SK-N-SH (cell line): ENCODE measurements around the gene MYCL. TPM values are rescaled to one million over a fixed set of nuclear protein-coding genes. Genes with fewer than 3 reads are reported as not detected.

Source experiments
- CTCF ChIA-PET: fragments of 300-600, 350-600 bp; formaldehyde crosslinking; extraction: SDS; loops from one replicate; lab custom pipeline; 2021; lab: Yijun Ruan, JAX
- POLR2A ChIA-PET: fragments of 350-600 bp; sonication (Branson Sonifier 250); formaldehyde crosslinking; extraction: SDS; loops from one replicate; lab custom pipeline; 2020; ENCODE audit warnings: antibody characterized with exemption, inconsistent platforms; lab: Yijun Ruan, JAX
- DNase-seq: peaks from one replicate; pipeline ENCODE4 v3.0.0; 2012
- H2AFZ ChIP-seq: fragments of 200-600 bp; sonication (generic); 2 replicates; pipeline ENCODE4 v1.8.1; 2016; ENCODE audit warnings: antibody characterized with exemption, mild to moderate bottlenecking, low read depth
- H3F3A ChIP-seq: fragments of 200-600 bp; sonication (generic); replicated peaks from 2 replicates; pipeline ENCODE3; 2016; ENCODE audit warnings: antibody characterized with exemption, mild to moderate bottlenecking; ENCODE audit not compliant: insufficient read depth
- H3K27ac ChIP-seq, 2 experiments: fragments of 200-500 bp in 1 of 2; fragments of 200-600 bp in 1 of 2; sonication (Bioruptor generic) in 1 of 2; sonication (generic), shearing (Covaris generic) in 1 of 2; 2 replicates each; pipeline versions ENCODE4 v1.5.1 to v1.6.1; 2014 to 2016; ENCODE audit warnings: low read depth in 2 of 2, inconsistent platforms in 1 of 2, low read length in 1 of 2, mild to moderate bottlenecking in 1 of 2, mixed read lengths in 1 of 2
- H3K27me3 ChIP-seq: fragments of 200-600 bp; sonication (generic), shearing (Covaris generic); 2 replicates; pipeline ENCODE4 v1.6.1; 2016; ENCODE audit warnings: mixed run types; ENCODE audit not compliant: insufficient read depth
- H3K36me3 ChIP-seq, 2 experiments: fragments of 200-500 bp in 1 of 2; fragments of 200-600 bp in 1 of 2; sonication (Bioruptor generic) in 1 of 2; sonication (generic) in 1 of 2; replicated peaks in 1 of 2; 2 replicates each; pipeline versions ENCODE3 to v1.5.1; 2014 to 2016; ENCODE audit warnings: low read length in 1 of 2, mild to moderate bottlenecking in 1 of 2; ENCODE audit not compliant: insufficient read depth in 2 of 2, control insufficient read depth in 1 of 2
- H3K4me1 ChIP-seq, 2 experiments: fragments of 200-500 bp in 1 of 2; fragments of 200-600 bp in 1 of 2; sonication (Bioruptor generic) in 1 of 2; sonication (generic), shearing (Covaris generic) in 1 of 2; 2 replicates each; pipeline versions ENCODE4 v1.5.1 to v1.6.1; 2014 to 2016; ENCODE audit warnings: low read depth in 1 of 2, low read length in 1 of 2, mixed run types in 1 of 2; ENCODE audit not compliant: insufficient read depth in 2 of 2, control insufficient read depth in 1 of 2
- H3K4me2 ChIP-seq: fragments of 200-600 bp; sonication (generic), shearing (Covaris generic); 2 replicates; pipeline ENCODE4 v1.6.1; 2017; ENCODE audit warnings: mixed run types
- H3K4me3 ChIP-seq, 2 experiments: fragments of 200-500 bp in 1 of 2; fragments of 200-600 bp in 1 of 2; sonication (Bioruptor generic) in 1 of 2; sonication (generic), shearing (Covaris generic) in 1 of 2; 2 replicates each; pipeline versions ENCODE4 v1.5.1 to v1.8.1; 2014 to 2016; ENCODE audit warnings: low read depth in 2 of 2, inconsistent platforms in 1 of 2, low read length in 1 of 2, mild to moderate bottlenecking in 1 of 2, mixed read lengths in 1 of 2, moderate library complexity in 1 of 2
- H3K79me2 ChIP-seq: fragments of 200-600 bp; sonication (generic); 2 replicates; pipeline ENCODE4 v1.8.1; 2017; ENCODE audit warnings: mild to moderate bottlenecking; ENCODE audit not compliant: insufficient read depth
- H3K9ac ChIP-seq: fragments of 200-600 bp; sonication (generic); 2 replicates; pipeline ENCODE4 v1.6.1; 2017; ENCODE audit warnings: mixed run types
- H3K9me2 ChIP-seq: fragments of 200-600 bp; sonication (generic); 2 replicates; pipeline ENCODE4 v1.6.1; 2017; ENCODE audit warnings: mixed run types
- H3K9me3 ChIP-seq: fragments of 200-600 bp; sonication (generic); 2 replicates; pipeline ENCODE4 v1.6.1; 2017; ENCODE audit warnings: mixed run types, mild to moderate bottlenecking, moderate library complexity
- H4K20me1 ChIP-seq: fragments of 200-600 bp; sonication (generic); 2 replicates; pipeline ENCODE4 v1.6.1; 2017; ENCODE audit warnings: mild to moderate bottlenecking, mixed run types; ENCODE audit not compliant: insufficient read depth
- CHD2 ChIP-seq: fragments of 150-350 bp; IDR thresholded peaks from 2 replicates; pipeline ENCODE4 v1.6.1; 2018; ENCODE audit warnings: low read length; ENCODE audit not compliant: partially characterized antibody
- ELF1 ChIP-seq: IDR thresholded peaks from 2 replicates; pipeline ENCODE4 v1.4.0; 2012
- FOXM1 ChIP-seq: IDR thresholded peaks from 2 replicates; pipeline ENCODE4 v1.4.0; 2012; ENCODE audit warnings: low read depth, mild to moderate bottlenecking
- RAD21 ChIP-seq: IDR thresholded peaks from 2 replicates; pipeline ENCODE4 v1.6.1; 2012; ENCODE audit warnings: mild to moderate bottlenecking, low read length
- RFX5 ChIP-seq: IDR thresholded peaks from 2 replicates; pipeline ENCODE4 v1.6.1; 2012; ENCODE audit warnings: mild to moderate bottlenecking, improper control_type of control experiment, low read length
- RXRA ChIP-seq: IDR thresholded peaks from 2 replicates; pipeline ENCODE4 v1.4.0; 2012; ENCODE audit warnings: low read depth, mild to moderate bottlenecking, borderline replicate concordance
- SIN3A ChIP-seq: IDR thresholded peaks from 2 replicates; pipeline ENCODE4 v1.6.1; 2012; ENCODE audit warnings: low read depth, mild to moderate bottlenecking, low read length, moderate library complexity, borderline replicate concordance
- WGBS: methylation state at CpG from one replicate; pipeline ENCODE4 v1.1.6; 2017; ENCODE audit warnings: low lambda C conversion rate; 5-methylcytosine and 5-hydroxymethylcytosine counted together
- polyA plus RNA-seq, 3 experiments: library from polyadenylated mRNA; depleted of rRNA; stranded (reverse); fragments of >200 nt; gene quantifications; 2 replicates each; pipeline ENCODE4 v1.2.3, GENCODE V29; 2012
- TF ChIP-seq, protein P1 (sequence below): IDR thresholded peaks from 2 replicates; pipeline ENCODE4 v1.6.1; 2012; ENCODE audit warnings: mild to moderate bottlenecking, low read depth, low read length, moderate library complexity
- TF ChIP-seq, protein P2 (sequence below): IDR thresholded peaks from 2 replicates; pipeline ENCODE4 v1.4.0; 2012; ENCODE audit warnings: low read depth, borderline replicate concordance
- TF ChIP-seq, protein P3 (sequence below): IDR thresholded peaks from 2 replicates; pipeline ENCODE4; 2012
- TF ChIP-seq, protein P4 (sequence below): fragments of 200-600 bp; sonication (generic); IDR thresholded peaks from 2 replicates; pipeline ENCODE4 v1.6.1; 2017; ENCODE audit warnings: antibody characterized with exemption, mild to moderate bottlenecking, moderate library complexity
- TF ChIP-seq, protein P5 (sequence below): IDR thresholded peaks from 2 replicates; pipeline ENCODE4 v1.4.0; 2012; ENCODE audit warnings: low read depth

The MYCL gene
- polyA plus RNA-seq, 1 of the 3 experiments (the other 2 are of a cell fraction): 0.48 TPM

DNA sequence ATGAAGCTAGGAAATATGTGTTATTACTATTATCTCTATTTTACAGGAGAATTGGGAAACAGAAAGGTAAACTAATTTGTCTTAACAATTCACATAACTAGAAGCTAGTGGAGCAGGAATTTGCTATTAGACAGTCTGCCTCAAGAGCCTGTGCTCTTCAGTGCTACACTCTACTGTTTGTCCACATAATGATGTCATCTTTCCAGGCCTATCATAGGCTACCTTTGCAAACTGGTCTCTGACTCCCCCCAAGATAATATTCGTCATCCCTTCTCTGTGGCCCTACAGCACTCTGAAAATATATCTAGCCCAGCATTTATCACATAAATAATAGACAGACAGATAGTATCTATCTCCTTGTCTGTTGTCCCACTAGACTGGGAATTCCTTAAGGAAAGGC is 52.5 kb downstream of the MYCL start (continued):
- TF ChIP-seq, protein P1, sequence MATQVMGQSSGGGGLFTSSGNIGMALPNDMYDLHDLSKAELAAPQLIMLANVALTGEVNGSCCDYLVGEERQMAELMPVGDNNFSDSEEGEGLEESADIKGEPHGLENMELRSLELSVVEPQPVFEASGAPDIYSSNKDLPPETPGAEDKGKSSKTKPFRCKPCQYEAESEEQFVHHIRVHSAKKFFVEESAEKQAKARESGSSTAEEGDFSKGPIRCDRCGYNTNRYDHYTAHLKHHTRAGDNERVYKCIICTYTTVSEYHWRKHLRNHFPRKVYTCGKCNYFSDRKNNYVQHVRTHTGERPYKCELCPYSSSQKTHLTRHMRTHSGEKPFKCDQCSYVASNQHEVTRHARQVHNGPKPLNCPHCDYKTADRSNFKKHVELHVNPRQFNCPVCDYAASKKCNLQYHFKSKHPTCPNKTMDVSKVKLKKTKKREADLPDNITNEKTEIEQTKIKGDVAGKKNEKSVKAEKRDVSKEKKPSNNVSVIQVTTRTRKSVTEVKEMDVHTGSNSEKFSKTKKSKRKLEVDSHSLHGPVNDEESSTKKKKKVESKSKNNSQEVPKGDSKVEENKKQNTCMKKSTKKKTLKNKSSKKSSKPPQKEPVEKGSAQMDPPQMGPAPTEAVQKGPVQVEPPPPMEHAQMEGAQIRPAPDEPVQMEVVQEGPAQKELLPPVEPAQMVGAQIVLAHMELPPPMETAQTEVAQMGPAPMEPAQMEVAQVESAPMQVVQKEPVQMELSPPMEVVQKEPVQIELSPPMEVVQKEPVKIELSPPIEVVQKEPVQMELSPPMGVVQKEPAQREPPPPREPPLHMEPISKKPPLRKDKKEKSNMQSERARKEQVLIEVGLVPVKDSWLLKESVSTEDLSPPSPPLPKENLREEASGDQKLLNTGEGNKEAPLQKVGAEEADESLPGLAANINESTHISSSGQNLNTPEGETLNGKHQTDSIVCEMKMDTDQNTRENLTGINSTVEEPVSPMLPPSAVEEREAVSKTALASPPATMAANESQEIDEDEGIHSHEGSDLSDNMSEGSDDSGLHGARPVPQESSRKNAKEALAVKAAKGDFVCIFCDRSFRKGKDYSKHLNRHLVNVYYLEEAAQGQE: no peak
- TF ChIP-seq RFX5 (no peak), RAD21 (no peak), SIN3A (no peak)

DNA sequence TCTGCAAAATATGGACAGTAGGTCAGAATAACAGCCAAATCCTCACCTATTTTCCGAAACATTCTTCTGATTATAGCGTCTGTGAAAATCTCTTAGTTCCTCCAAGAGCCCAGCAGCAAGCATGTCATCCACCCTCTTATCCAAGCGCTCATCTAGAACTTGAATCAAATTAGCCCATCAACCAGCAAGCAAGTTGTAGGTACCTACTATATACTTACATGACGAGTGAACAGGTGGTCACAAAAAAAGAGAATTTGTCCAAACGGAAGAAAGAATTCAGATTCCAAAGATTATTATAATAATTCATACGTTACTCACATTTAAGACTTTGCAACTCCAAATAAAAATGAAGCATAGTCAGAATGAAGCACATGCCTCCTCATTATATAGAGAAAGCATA is 53.8 kb downstream of the MYCL start:
- TF ChIP-seq, protein P2, sequence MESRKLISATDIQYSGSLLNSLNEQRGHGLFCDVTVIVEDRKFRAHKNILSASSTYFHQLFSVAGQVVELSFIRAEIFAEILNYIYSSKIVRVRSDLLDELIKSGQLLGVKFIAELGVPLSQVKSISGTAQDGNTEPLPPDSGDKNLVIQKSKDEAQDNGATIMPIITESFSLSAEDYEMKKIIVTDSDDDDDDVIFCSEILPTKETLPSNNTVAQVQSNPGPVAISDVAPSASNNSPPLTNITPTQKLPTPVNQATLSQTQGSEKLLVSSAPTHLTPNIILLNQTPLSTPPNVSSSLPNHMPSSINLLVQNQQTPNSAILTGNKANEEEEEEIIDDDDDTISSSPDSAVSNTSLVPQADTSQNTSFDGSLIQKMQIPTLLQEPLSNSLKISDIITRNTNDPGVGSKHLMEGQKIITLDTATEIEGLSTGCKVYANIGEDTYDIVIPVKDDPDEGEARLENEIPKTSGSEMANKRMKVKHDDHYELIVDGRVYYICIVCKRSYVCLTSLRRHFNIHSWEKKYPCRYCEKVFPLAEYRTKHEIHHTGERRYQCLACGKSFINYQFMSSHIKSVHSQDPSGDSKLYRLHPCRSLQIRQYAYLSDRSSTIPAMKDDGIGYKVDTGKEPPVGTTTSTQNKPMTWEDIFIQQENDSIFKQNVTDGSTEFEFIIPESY: no peak
- TF ChIP-seq ELF1 (no peak), RXRA (no peak), RFX5 (no peak), FOXM1 (no peak), CHD2 (no peak)
- TF ChIP-seq, protein P3, sequence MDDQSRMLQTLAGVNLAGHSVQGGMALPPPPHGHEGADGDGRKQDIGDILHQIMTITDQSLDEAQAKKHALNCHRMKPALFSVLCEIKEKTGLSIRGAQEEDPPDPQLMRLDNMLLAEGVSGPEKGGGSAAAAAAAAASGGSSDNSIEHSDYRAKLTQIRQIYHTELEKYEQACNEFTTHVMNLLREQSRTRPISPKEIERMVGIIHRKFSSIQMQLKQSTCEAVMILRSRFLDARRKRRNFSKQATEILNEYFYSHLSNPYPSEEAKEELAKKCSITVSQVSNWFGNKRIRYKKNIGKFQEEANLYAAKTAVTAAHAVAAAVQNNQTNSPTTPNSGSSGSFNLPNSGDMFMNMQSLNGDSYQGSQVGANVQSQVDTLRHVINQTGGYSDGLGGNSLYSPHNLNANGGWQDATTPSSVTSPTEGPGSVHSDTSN: no peak
- TF ChIP-seq, protein P4, sequence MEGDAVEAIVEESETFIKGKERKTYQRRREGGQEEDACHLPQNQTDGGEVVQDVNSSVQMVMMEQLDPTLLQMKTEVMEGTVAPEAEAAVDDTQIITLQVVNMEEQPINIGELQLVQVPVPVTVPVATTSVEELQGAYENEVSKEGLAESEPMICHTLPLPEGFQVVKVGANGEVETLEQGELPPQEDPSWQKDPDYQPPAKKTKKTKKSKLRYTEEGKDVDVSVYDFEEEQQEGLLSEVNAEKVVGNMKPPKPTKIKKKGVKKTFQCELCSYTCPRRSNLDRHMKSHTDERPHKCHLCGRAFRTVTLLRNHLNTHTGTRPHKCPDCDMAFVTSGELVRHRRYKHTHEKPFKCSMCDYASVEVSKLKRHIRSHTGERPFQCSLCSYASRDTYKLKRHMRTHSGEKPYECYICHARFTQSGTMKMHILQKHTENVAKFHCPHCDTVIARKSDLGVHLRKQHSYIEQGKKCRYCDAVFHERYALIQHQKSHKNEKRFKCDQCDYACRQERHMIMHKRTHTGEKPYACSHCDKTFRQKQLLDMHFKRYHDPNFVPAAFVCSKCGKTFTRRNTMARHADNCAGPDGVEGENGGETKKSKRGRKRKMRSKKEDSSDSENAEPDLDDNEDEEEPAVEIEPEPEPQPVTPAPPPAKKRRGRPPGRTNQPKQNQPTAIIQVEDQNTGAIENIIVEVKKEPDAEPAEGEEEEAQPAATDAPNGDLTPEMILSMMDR: no peak
- TF ChIP-seq, protein P5, sequence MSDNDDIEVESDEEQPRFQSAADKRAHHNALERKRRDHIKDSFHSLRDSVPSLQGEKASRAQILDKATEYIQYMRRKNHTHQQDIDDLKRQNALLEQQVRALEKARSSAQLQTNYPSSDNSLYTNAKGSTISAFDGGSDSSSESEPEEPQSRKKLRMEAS: no peak
- Histone ChIP-seq H3K4me3 (no peak overlapping the region), H3K9ac (no peak overlapping the region), H3K9me3 (no peaks in the 10 kb centered on the region), H3K27me3 (no peaks in the 10 kb centered on the region), H3K4me1 (peaks cover 13 to 18% of the 10 kb centered on the region in 2 experiments), H3K36me3 (peaks cover 48 to 69% of the 10 kb centered on the region in 2 experiments), H4K20me1 (peaks cover 14% of the 10 kb centered on the region), H3K4me2 (no peak overlapping the region), H3K9me2 (no peaks in the 10 kb centered on the region), H3F3A (peaks cover 13% of the 10 kb centered on the region), H3K27ac (no peak overlapping the region), H3K79me2 (no peaks in the 10 kb centered on the region; the same call in 1 of the 2 replicates), H2AFZ (no peak overlapping the region)
- WGBS: 96% methylated on average over 6 of the region's 6 CpGs
- no peak for DNase-seq
- ChIA-PET POLR2A (no interaction called here), CTCF (no interaction called here)
